Hematopoietic multipotent progenitor cell treated with erythropoietin and hydrocortisone succinate and interleukin-3 and kit ligand, for 17 days (in vitro differentiated cells): ENCODE measurements around the gene MYEOV.

ENCODE experiments used
- DNase-seq: peaks from one replicate; pipeline ENCODE4 v3.0.0-alpha.2; 2015; ENCODE audit warnings: low spot score

Gene MYEOV

GRCh38 chr11:69286374-69287371 is 7.3 kb upstream of the MYEOV start:
- DNase-seq: no peak

- DNase-seq: no peak
These were observed 5.7 kb upstream of the MYEOV start for GRCh38 chr11:69287968-69288882.

- no peak for DNase-seq
These were observed 5.1 kb upstream of the MYEOV start for GRCh38 chr11:69288883-69289242.

GRCh38 chr11:69290806-69291205 is 3.1 kb upstream of the MYEOV start:
- no peak for DNase-seq

GRCh38 chr11:69291459-69292110 is 2.4 kb upstream of the MYEOV start:
- no peak for DNase-seq

- DNase-seq: peak; percentile 27
These were observed 1.7 kb upstream of the MYEOV start for GRCh38 chr11:69292221-69292648.

- DNase-seq: no peak
These were observed 868 bp upstream of the MYEOV start for GRCh38 chr11:69293087-69293486.

GRCh38 chr11:69294571-69295078 is 670 bp downstream of the MYEOV start:
- DNase-seq: no peak

- DNase-seq: no peak
These were observed 1.4 kb downstream of the MYEOV start for GRCh38 chr11:69295079-69295994.

- no peak for DNase-seq
These were observed 2.3 kb downstream of the MYEOV start for GRCh38 chr11:69295995-69296889.

- DNase-seq: no peak
These were observed 3.2 kb downstream of the MYEOV start for GRCh38 chr11:69296890-69297786.

GRCh38 chr11:69297787-69298266 is 3.9 kb downstream of the MYEOV start:
- no peak for DNase-seq

- DNase-seq: no peak
These were observed 4.5 kb downstream of the MYEOV start for GRCh38 chr11:69298267-69299022.

GRCh38 chr11:69299023-69299461 is 5.1 kb downstream of the MYEOV start:
- DNase-seq: no peak

GRCh38 chr11:69299572-69299971 is 5.6 kb downstream of the MYEOV start:
- no peak for DNase-seq

- DNase-seq: no peak
These were observed 6.4 kb downstream of the MYEOV start for GRCh38 chr11:69300120-69301060.

- no peak for DNase-seq
These were observed 7.1 kb downstream of the MYEOV start for GRCh38 chr11:69301081-69301454.
